ENCODE results near the gene NCBP1. TPM values are rescaled to one million over a fixed set of nuclear protein-coding genes. Genes with fewer than 3 reads are reported as not detected.
"Not testable (repeated sequence)": the region's sequence is repeated elsewhere in the genome, so short reads cannot be mapped to it uniquely, and the experiment has no call there.

The NCBP1 gene
- 10 to 100 TPM; 24.3 to 25.4 TPM for total RNA-seq

GRCh38 chr9:97632985-97633858, at the start of gene NCBP1, which contains the start of gene TSTD2:
TSS of gene NCBP1 (plus strand) at chr9:97633821. CDS start at chr9:97633882, 61 bp downstream.
TSS of gene TSTD2 (minus strand) at chr9:97633368. CDS start at chr9:97627562, 5,806 bp downstream.
- Mint-ChIP-seq H3K27me3 (ENCODE audit: low read depth) (no peaks in the 10 kb centered on the region), H3K9me3 (no peaks in the 10 kb centered on the region), H3K36me3 (ENCODE audit: insufficient read depth in 2 of 2) (peaks cover 0 to 7% of the 10 kb centered on the region in 2 donors), H3K4me1 (ENCODE audit: low read depth) (peaks cover 69% of the 10 kb centered on the region), H3K27ac (peak within 1 kb of the TSS; percentile 96), H3K4me3 (peak within 1 kb of the TSS; percentile 95 to 100)
- peak; percentile 96 to 98 for DNase-seq
- ATAC-seq (replicated peaks in 1 of 2): peak; percentile 89 to 90

DNA sequence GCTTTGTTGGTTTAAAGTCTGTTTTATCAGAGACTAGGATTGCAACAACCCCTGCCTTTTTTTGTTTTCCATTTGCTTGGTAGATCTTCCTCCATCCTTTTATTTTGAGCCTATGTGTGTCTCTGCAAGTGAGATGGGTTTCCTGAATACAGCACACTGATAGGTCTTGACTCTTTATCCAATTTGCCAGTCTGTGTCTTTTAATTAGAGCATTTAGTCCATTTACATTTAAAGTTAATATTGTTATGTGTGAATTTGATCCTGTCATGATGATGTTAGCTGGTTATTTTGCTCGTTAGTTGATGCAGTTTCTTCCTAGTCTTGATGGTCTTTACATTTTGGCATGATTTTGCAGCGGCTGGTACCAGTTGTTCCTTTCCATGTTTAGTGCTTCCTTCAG, 48.8 kb upstream of the NCBP1 start:
- not testable (repeated sequence) for H3K4me3 Mint-ChIP-seq; DNase-seq; H3K27me3 Mint-ChIP-seq (ENCODE audit: low read depth); H3K36me3 Mint-ChIP-seq (ENCODE audit: insufficient read depth in 2 of 2); ATAC-seq (replicated peaks in 1 of 2); H3K9me3 Mint-ChIP-seq; H3K4me1 Mint-ChIP-seq (ENCODE audit: low read depth); H3K27ac Mint-ChIP-seq

- not testable (repeated sequence) for H3K36me3 Mint-ChIP-seq (ENCODE audit: insufficient read depth in 2 of 2); ATAC-seq (replicated peaks in 1 of 2); H3K27me3 Mint-ChIP-seq (ENCODE audit: low read depth); H3K9me3 Mint-ChIP-seq; H3K27ac Mint-ChIP-seq; H3K4me3 Mint-ChIP-seq; H3K4me1 Mint-ChIP-seq (ENCODE audit: low read depth); DNase-seq
These were observed 46.7 kb upstream of the NCBP1 start for GRCh38 chr9:97586909-97587308.

GRCh38 chr9:97591535-97591934, 42.1 kb upstream of the NCBP1 start:
- H3K9me3 Mint-ChIP-seq: no peaks in the 10 kb centered on the region
- ATAC-seq (replicated peaks in 1 of 2): no peak
- H3K4me1 Mint-ChIP-seq (ENCODE audit: low read depth): no peaks in the 10 kb centered on the region
- peaks cover 0 to 8% of the 10 kb centered on the region in 2 donors for H3K36me3 Mint-ChIP-seq (ENCODE audit: insufficient read depth in 2 of 2)
- H3K4me3 Mint-ChIP-seq: no peak overlapping the region
- no peak for DNase-seq
- no peak overlapping the region for H3K27ac Mint-ChIP-seq
- H3K27me3 Mint-ChIP-seq (ENCODE audit: low read depth): no peaks in the 10 kb centered on the region

- no peaks in the 10 kb centered on the region for H3K4me1 Mint-ChIP-seq (ENCODE audit: low read depth)
- no peak for ATAC-seq (replicated peaks in 1 of 2)
- no peaks in the 10 kb centered on the region for H3K9me3 Mint-ChIP-seq
- no peak overlapping the region for H3K4me3 Mint-ChIP-seq
- DNase-seq: no peak
- no peaks in the 10 kb centered on the region for H3K27me3 Mint-ChIP-seq (ENCODE audit: low read depth)
- H3K36me3 Mint-ChIP-seq (ENCODE audit: insufficient read depth in 2 of 2): peaks cover 0 to 5% of the 10 kb centered on the region in 2 donors
- H3K27ac Mint-ChIP-seq: no peak overlapping the region
These were observed 41.5 kb upstream of the NCBP1 start for GRCh38 chr9:97592126-97592525.

DNA sequence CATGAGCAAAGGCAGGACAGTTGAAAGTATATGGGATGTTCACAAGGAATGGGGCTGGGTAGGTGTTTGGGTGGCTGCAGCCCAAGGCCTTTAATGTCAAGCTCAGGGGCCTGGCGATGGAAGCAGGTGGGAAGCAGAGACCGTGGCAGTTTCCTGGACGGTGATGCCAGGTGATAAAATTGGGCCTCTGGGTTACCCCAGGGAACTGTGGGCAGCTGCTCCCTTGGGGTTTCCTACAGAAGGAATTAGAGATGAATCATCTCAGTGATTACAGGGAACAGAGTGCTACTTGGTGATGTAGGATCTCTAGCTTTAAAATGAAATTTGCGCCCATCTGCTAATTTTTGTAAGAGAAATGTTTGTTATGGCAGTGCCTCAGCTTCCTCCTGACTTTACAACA, 39.7 kb upstream of the NCBP1 start:
- Mint-ChIP-seq H3K9me3 (no peaks in the 10 kb centered on the region), H3K27me3 (ENCODE audit: low read depth) (no peaks in the 10 kb centered on the region), H3K4me1 (ENCODE audit: low read depth) (peaks cover 8% of the 10 kb centered on the region), H3K4me3 (no peak overlapping the region), H3K36me3 (ENCODE audit: insufficient read depth in 2 of 2) (no peaks in the 10 kb centered on the region), H3K27ac (no peak overlapping the region)
- DNase-seq: no peak
- ATAC-seq (replicated peaks in 1 of 2): no peak

DNA sequence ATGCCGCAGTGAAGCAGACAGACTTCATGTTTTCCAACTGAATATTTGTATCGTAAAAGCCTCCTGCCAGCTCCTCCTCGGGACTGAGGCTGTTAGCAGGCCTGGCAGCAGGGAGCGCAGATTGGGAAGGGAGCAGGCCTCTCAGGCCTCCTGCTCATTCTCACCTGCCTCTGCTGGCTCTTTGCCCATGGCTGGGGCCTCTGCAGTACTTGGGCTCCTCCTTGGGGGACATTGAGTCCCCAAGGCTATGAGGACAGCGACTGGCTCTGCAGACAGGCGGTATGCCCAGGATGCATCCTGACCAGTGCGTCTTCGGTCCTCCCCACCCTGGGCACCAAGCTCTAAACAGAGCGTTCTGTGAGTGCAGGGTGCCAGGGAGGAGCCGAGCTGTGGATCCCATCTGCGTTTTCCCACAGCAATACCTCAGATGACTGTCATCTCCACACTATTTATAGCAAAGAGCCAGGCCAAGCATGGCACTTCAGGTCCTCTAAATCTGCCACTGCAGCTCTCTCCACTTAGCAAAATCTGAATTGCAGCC, 39.2 kb upstream of the NCBP1 start:
- no peak overlapping the region for H3K4me3 Mint-ChIP-seq
- no peak for ATAC-seq (replicated peaks in 1 of 2)

DNA sequence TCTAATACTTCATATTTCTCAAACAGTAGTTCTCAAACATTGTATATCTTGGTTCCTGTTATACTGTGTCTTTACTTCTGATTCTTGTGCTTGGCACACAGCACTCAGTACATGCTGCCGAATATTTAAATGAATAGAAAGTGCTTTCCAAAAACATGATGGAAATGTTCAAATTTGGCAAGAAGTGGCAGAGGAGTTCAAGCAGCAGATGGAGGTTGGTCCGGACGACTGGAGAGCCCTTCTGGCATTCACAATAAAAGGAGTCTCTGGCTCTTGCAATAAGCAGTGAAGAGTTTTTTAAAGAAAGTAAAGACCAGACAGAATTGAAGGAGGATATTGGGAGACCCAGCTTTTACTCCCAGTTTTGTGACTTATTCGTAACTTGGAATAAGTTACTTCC, 36.7 kb upstream of the NCBP1 start:
- Mint-ChIP-seq H3K36me3 (ENCODE audit: insufficient read depth in 2 of 2) (no peaks in the 10 kb centered on the region), H3K27ac (no peak overlapping the region), H3K27me3 (ENCODE audit: low read depth) (no peaks in the 10 kb centered on the region), H3K4me1 (ENCODE audit: low read depth) (peaks cover 11% of the 10 kb centered on the region), H3K9me3 (no peaks in the 10 kb centered on the region), H3K4me3 (no peak overlapping the region)
- ATAC-seq (replicated peaks in 1 of 2) (no peak), DNase-seq (no peak)

More for the DNA sequence above, 39.2 kb upstream of the NCBP1 start:
- Mint-ChIP-seq H3K9me3 (no peaks in the 10 kb centered on the region), H3K27ac (no peak overlapping the region), H3K27me3 (ENCODE audit: low read depth) (no peaks in the 10 kb centered on the region), H3K36me3 (ENCODE audit: insufficient read depth in 2 of 2) (no peaks in the 10 kb centered on the region), H3K4me1 (ENCODE audit: low read depth) (peaks cover 11% of the 10 kb centered on the region)
- no peak for DNase-seq

DNA sequence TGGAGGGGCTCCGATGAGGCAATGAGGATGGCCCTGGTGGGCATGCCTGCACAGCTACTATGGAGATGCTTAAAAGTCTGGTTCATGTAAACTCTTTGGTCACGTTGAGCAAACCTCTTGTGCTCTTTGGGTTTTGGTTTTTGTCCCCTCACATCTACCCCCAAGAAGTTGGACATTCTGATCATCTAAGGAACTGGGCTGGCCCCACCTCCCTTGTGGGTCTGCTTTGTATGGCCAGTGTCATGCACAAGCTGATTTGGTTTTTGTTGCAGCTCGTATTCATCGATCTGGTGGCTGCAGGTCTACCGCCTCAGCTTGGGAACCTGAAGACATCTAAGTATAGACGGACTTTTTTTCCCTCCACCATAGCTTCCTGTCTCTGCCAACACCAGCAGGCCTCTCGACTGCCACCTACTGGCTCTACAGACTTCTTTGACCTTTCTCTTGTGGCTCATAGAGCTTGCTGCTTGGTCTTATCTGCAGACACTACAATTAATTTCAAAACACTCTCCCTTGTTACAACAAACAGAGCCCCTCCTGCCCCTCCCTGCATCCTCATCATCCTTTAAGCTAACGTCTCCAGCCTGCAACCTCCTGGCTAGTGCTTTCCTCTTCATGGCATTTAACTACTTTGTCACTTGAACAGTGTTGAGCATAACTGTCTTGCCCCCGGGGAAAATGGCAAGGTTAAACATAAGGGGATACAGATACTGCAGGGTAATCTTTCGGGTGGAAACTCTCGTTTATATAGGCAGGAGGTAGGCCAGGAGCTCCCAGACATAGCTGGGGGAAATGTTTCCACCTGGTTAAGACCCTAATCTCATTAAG, 34.9 kb upstream of the NCBP1 start:
- Mint-ChIP-seq H3K27ac (no peak overlapping the region), H3K27me3 (ENCODE audit: low read depth) (no peaks in the 10 kb centered on the region), H3K9me3 (no peaks in the 10 kb centered on the region), H3K36me3 (ENCODE audit: insufficient read depth in 2 of 2) (peaks cover 4 to 6% of the 10 kb centered on the region in 2 donors), H3K4me3 (peak overlapping the region; percentile 27 to 44), H3K4me1 (ENCODE audit: low read depth) (peaks cover 11% of the 10 kb centered on the region)
- peak; percentile 86 to 92 for ATAC-seq (replicated peaks in 1 of 2)
- peak; percentile 75 to 76 for DNase-seq

DNA sequence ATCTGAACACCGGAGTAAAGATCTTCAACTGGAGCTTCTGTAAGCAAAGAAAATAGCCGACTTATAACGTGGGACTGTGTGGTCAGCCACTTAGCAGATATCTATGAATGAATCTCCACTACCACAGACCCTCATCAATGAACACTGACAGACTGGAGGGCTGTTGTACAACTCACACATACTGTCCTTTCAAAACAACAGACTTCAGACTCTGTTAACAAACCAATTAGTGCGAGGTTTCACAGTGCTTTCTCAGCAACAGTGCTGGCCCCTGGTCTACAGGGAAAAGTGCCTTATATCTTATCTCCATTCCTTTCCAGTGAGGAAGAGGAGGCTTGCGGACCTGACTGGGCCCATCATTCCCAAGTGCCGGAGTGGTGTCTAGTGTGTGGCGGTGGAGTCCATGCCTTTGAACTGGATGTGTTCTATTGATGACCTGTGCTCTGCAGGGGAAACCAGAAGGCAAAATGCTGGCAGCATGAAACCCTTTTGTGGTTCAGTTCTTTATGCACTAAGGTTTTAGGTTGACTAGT, 34.2 kb upstream of the NCBP1 start:
- Mint-ChIP-seq H3K4me1 (ENCODE audit: low read depth) (peaks cover 11% of the 10 kb centered on the region), H3K36me3 (ENCODE audit: insufficient read depth in 2 of 2) (peaks cover 4 to 6% of the 10 kb centered on the region in 2 donors), H3K27ac (no peak overlapping the region), H3K4me3 (no peak overlapping the region), H3K27me3 (ENCODE audit: low read depth) (no peaks in the 10 kb centered on the region), H3K9me3 (no peaks in the 10 kb centered on the region)
- DNase-seq (no peak), ATAC-seq (replicated peaks in 1 of 2) (no peak)

- Mint-ChIP-seq H3K4me1 (ENCODE audit: low read depth) (peaks cover 11% of the 10 kb centered on the region), H3K9me3 (no peaks in the 10 kb centered on the region), H3K27me3 (ENCODE audit: low read depth) (no peaks in the 10 kb centered on the region)
These were observed 32.9 kb upstream of the NCBP1 start for GRCh38 chr9:97600531-97601227.

DNA sequence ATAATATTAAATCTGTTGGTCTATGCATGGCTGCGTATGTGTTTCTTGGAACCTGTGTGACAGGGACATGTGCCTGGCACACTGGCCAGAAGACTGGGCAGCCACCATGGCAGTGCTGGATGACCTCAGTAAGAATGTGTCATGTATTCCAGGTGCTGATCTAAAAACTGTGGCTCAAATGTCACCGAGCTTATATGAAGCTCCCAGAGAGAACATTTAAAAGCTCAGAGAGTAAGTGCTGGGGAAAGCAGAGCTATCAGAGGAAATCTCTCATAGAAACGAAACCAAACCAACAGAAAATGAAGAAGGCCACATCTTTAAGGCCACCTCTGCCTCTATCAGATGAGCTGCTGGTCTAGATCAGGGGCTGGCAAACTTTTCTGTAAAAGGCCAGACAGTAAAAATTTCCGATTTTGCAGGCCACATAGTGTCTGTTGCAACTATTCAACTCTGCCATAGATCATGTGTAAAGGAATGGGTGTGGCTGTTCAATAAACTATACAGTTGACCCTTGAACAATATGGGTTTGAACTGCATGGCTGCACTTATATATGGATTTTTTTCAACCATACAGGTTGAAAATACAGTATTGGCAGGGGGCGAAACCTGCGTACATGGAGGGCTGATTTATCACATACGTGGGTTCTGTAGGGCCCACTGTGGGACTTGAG, 32.3 kb upstream of the NCBP1 start:
- no peak for ATAC-seq (replicated peaks in 1 of 2)
- Mint-ChIP-seq H3K27me3 (ENCODE audit: low read depth) (no peaks in the 10 kb centered on the region), H3K4me3 (no peak overlapping the region), H3K9me3 (no peaks in the 10 kb centered on the region), H3K36me3 (ENCODE audit: insufficient read depth in 2 of 2) (peaks cover 6 to 7% of the 10 kb centered on the region in 2 donors), H3K27ac (no peak overlapping the region), H3K4me1 (ENCODE audit: low read depth) (peaks cover 11% of the 10 kb centered on the region)
- DNase-seq: no peak

More at GRCh38 chr9:97600531-97601227, 32.9 kb upstream of the NCBP1 start:
- DNase-seq (no peak), ATAC-seq (replicated peaks in 1 of 2) (no peak)
- no peak overlapping the region for H3K4me3 Mint-ChIP-seq
- H3K27ac Mint-ChIP-seq: no peak overlapping the region
- H3K36me3 Mint-ChIP-seq (ENCODE audit: insufficient read depth in 2 of 2): peaks cover 6 to 7% of the 10 kb centered on the region in 2 donors
